HepG2 (cell line): Measurements from ENCODE around the gene PTEN. TPM values are rescaled to one million over a fixed set of nuclear protein-coding genes. Genes with fewer than 3 reads are reported as not detected.

Experiments
- ATAC-seq: fragments of 200-7000 bp; cut with Tn5 transposase; 3 replicates; pipeline ENCODE4 v1.9.1; 2020; ENCODE audit warnings: mild to moderate bottlenecking, moderate library complexity
- BruUV-seq: library from RNA; stranded (reverse); fragments of 400-500 nt; replicated peaks from 2 replicates; lab custom pipeline; 2021; lab: Mats Ljungman, UMichigan
- CTCF ChIA-PET: fragments of 300-600 bp; formaldehyde crosslinking; extraction: SDS; loops from one replicate; lab custom pipeline; 2021; ENCODE audit warnings: low total read pairs, inconsistent platforms, low intra/inter-chr PET ratio; lab: Yijun Ruan, JAX
- POLR2A ChIA-PET: fragments of 350-600 bp; sonication (Branson Sonifier 250); formaldehyde crosslinking; loops from one replicate; lab custom pipeline; 2020; ENCODE audit warnings: antibody characterized with exemption, inconsistent platforms; lab: Yijun Ruan, JAX
- DNase-seq: peaks from one replicate; pipeline ENCODE4 v3.0.0-alpha.2; 2015; ENCODE audit warnings: low spot score
- FAIRE-seq: peaks from 3 replicates; lab custom pipeline; 2011; peaks lifted over from hg19 to GRCh38; lab: Jason Lieb, UNC
- H2AFZ ChIP-seq: one replicate; pipeline ENCODE4 v1.6.1; 2011; ENCODE audit warnings: low read length, inconsistent platforms
- H3K27ac ChIP-seq: fragments of 300-600 bp; 3 replicates; pipeline ENCODE4 v1.8.0; 2011; ENCODE audit warnings: mixed run types, mild to moderate bottlenecking, mixed read lengths, low read length, inconsistent platforms; ENCODE audit not compliant: insufficient read depth; ENCODE audit errors: extremely low read length
- H3K27me3 ChIP-seq, 2 experiments: fragments of 200-600 bp in 1 of 2; 2 replicates in 1 of 2; 3 replicates in 1 of 2; pipeline versions ENCODE4 v1.6.0 to v1.8.0; 2011; ENCODE audit warnings: low read length in 2 of 2, mild to moderate bottlenecking in 2 of 2, moderate library complexity in 2 of 2, inconsistent platforms in 1 of 2; ENCODE audit not compliant: insufficient read depth in 2 of 2, control insufficient read depth in 1 of 2
- H3K36me3 ChIP-seq, 2 experiments: fragments of 200-600 bp in 1 of 2; replicated peaks in 1 of 2; 2 replicates in 1 of 2; 3 replicates in 1 of 2; pipeline versions ENCODE4 v1.5.1 to v1.8.0; 2011; ENCODE audit warnings: low read length in 2 of 2, inconsistent platforms in 1 of 2; ENCODE audit not compliant: insufficient read depth in 2 of 2, control insufficient read depth in 1 of 2
- H3K4me1 ChIP-seq: 2 replicates; pipeline ENCODE4 v1.5.1; 2012; ENCODE audit warnings: low read length, inconsistent platforms; ENCODE audit not compliant: insufficient read depth
- H3K4me2 ChIP-seq: 2 replicates; pipeline ENCODE4 v1.6.0; 2011; ENCODE audit warnings: low read depth, low read length, inconsistent platforms
- H3K4me3 ChIP-seq, 3 experiments: fragments of 200-600 bp in 1 of 3; sonication (generic), shearing (Covaris generic) in 1 of 3; replicated peaks in 1 of 3; 2 replicates each; pipeline ENCODE4 v1.5.1; 2011 to 2016; ENCODE audit warnings: low read length in 3 of 3, inconsistent platforms in 2 of 3, low read depth in 2 of 3, mild to moderate bottlenecking in 2 of 3, control low read depth in 1 of 3, mixed read lengths in 1 of 3; ENCODE audit not compliant: insufficient read depth in 1 of 3
- H3K79me2 ChIP-seq: one replicate; pipeline ENCODE4 v1.6.1; 2011; ENCODE audit warnings: low read length, inconsistent platforms; ENCODE audit not compliant: insufficient read depth
- H3K9ac ChIP-seq: 2 replicates; pipeline ENCODE4 v1.6.0; 2011; ENCODE audit warnings: mild to moderate bottlenecking, low read depth, low read length, inconsistent platforms; ENCODE audit not compliant: insufficient read depth
- H3K9me3 ChIP-seq: 2 replicates; pipeline ENCODE4 v1.5.1; 2012; ENCODE audit warnings: mild to moderate bottlenecking, low read length
- H4K20me1 ChIP-seq: 2 replicates; pipeline ENCODE4 v1.6.0; 2011; ENCODE audit warnings: inconsistent platforms, mild to moderate bottlenecking, low read length, moderate library complexity; ENCODE audit not compliant: insufficient read depth
- CBX5 ChIP-seq: sonication (generic); formaldehyde crosslinking; IDR thresholded peaks from 2 replicates; pipeline ENCODE4 v1.4.0; 2020; ENCODE audit warnings: missing genetic modification reagents, borderline replicate concordance
- XRCC5 ChIP-seq: fragments of 200-400 bp; formaldehyde crosslinking; optimal IDR thresholded peaks from 2 replicates; pipeline ENCODE3; 2017; ENCODE audit warnings: mild to moderate bottlenecking, low read length
- ZNF17 ChIP-seq: sonication (generic); formaldehyde crosslinking; IDR thresholded peaks from 2 replicates; pipeline ENCODE4 v1.5.0; 2020; ENCODE audit warnings: mild to moderate bottlenecking, missing genetic modification reagents
- ZNF839 ChIP-seq: sonication (generic); formaldehyde crosslinking; IDR thresholded peaks from 2 replicates; pipeline ENCODE4 v1.4.0; 2020; ENCODE audit warnings: missing genetic modification reagents, mild to moderate bottlenecking, borderline replicate concordance
- in situ Hi-C: cut with HindIII; loops from 2 replicates; pipeline ENCODE4 v1.10.0; 2017; ENCODE audit warnings: low pct_unique_long_range_greater_than_20kb; ENCODE audit not compliant: extremely low pct_ligation_motif_present
- intact Hi-C: fragments of 100-400 bp; cut with micrococcal nuclease; formaldehyde crosslinking; loops from one replicate; pipeline ENCODE4 v1.10.0; 2022; ENCODE audit not compliant: unreplicated experiment
- polyA plus RNA-seq, 8 experiments: library from polyadenylated mRNA; depleted of rRNA in 3 of 8; stranded (reverse) in 7 of 8; unstranded in 1 of 8; fragments of >200 nt; fragmentation: Illumina TruSeq in 4 of 8; extraction: Trizol in 4 of 8; gene quantifications; 2 replicates each; pipeline versions ENCODE4 v1.2.1 to v1.2.3, GENCODE V29; 2011 to 2016; ENCODE audit warnings: low read depth in 4 of 8, missing spikeins in 1 of 8, mixed read lengths in 1 of 8; ENCODE audit not compliant: insufficient read depth in 1 of 8
- total RNA-seq, 5 experiments: library from RNA; depleted of rRNA; stranded (reverse); fragments of >200 nt; fragmentation: Illumina TruSeq; extraction: Trizol; gene quantifications; 2 replicates each; pipeline ENCODE4 v1.2.3, GENCODE V29; 2016; ENCODE audit warnings: low read depth in 1 of 5
- TF ChIP-seq, protein P1 (sequence below), 2 experiments: sonication (generic) in 1 of 2; formaldehyde crosslinking in 1 of 2; IDR thresholded peaks; 2 replicates each; pipeline versions ENCODE4 v1.6.1 to v1.9.0; 2014 to 2022; ENCODE audit warnings: antibody characterized with exemption in 1 of 2, borderline replicate concordance in 1 of 2, inconsistent platforms in 1 of 2, low read depth in 1 of 2, missing genetic modification reagents in 1 of 2
- TF ChIP-seq, protein P2 (sequence below): IDR thresholded peaks from 2 replicates; pipeline ENCODE4 v1.6.1; 2016; ENCODE audit warnings: missing biosample characterization, missing genetic modification reagents, low read depth
- TF ChIP-seq, protein P3 (sequence below): sonication (generic); formaldehyde crosslinking; IDR thresholded peaks from 2 replicates; pipeline ENCODE4 v1.4.0; 2020; ENCODE audit warnings: missing genetic modification reagents
- TF ChIP-seq, protein P4 (sequence below): sonication (generic); formaldehyde crosslinking; IDR thresholded peaks from 2 replicates; pipeline ENCODE4 v1.4.0; 2020; ENCODE audit warnings: mild to moderate bottlenecking, missing genetic modification reagents
- TF ChIP-seq, protein P5 (sequence below): sonication (generic); formaldehyde crosslinking; IDR thresholded peaks from 2 replicates; pipeline ENCODE4 v1.5.0; 2020; ENCODE audit warnings: missing genetic modification reagents
- TF ChIP-seq, protein P6 (sequence below): sonication (generic); formaldehyde crosslinking; IDR thresholded peaks from 2 replicates; pipeline ENCODE4 v1.5.0; 2020; ENCODE audit warnings: missing genetic modification reagents

PTEN gene
- total and polyA plus RNA-seq, 2 of the 13 experiments (the other 11 are each of a cell fraction or from before 2014, with no cell fraction given) = 30.3 to 61.3 TPM

DNA sequence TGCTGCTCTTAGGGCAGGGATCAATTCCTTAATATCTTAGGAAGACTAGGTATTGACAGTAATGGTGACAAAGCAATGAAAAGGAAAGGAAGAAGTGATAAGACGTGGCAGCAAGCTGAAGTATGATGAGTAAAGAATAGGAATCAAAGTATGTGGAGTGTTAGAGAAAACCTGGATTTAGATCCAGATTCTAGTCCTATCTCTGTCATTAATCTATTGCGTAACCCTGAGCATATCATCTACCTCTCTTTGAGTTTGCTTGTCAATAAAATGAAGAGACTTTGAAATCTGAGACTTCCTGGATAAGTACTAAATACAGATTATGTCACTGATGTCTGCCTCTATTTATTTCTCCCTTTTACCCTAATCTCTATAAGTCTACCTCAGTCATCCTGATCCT, 89.2 kb downstream of the PTEN start (continued):
- TF ChIP-seq, protein P1, sequence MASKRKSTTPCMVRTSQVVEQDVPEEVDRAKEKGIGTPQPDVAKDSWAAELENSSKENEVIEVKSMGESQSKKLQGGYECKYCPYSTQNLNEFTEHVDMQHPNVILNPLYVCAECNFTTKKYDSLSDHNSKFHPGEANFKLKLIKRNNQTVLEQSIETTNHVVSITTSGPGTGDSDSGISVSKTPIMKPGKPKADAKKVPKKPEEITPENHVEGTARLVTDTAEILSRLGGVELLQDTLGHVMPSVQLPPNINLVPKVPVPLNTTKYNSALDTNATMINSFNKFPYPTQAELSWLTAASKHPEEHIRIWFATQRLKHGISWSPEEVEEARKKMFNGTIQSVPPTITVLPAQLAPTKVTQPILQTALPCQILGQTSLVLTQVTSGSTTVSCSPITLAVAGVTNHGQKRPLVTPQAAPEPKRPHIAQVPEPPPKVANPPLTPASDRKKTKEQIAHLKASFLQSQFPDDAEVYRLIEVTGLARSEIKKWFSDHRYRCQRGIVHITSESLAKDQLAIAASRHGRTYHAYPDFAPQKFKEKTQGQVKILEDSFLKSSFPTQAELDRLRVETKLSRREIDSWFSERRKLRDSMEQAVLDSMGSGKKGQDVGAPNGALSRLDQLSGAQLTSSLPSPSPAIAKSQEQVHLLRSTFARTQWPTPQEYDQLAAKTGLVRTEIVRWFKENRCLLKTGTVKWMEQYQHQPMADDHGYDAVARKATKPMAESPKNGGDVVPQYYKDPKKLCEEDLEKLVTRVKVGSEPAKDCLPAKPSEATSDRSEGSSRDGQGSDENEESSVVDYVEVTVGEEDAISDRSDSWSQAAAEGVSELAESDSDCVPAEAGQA (IDR thresholded peaks at IDR 0.05; ENCODE audit: low read depth) = no peak
- TF ChIP-seq, protein P1 (CRISPR knock-in tag; IDR thresholded peaks at IDR 0.05; ENCODE audit: borderline replicate concordance) = no peak
- TF ChIP-seq ZNF839 (CRISPR knock-in tag) = no peak
- TF ChIP-seq, protein P2, sequence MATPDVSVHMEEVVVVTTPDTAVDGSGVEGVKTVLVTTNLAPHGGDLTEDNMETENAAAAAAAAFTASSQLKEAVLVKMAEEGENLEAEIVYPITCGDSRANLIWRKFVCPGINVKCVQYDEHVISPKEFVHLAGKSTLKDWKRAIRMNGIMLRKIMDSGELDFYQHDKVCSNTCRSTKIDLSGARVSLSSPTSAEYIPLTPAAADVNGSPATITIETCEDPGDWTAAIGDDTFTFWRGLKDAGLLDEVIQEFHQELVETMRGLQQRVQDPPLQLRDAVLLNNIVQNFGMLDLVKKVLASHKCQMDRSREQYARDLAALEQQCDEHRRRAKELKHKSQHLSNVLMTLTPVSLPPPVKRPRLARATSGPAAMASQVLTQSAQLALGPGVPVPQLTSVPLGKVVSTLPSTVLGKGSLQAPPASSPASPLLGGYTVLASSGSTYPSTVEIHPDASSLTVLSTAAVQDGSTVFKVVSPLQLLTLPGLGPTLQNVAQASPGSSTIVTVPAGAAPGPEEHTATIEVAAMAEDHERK (CRISPR knock-in tag) = no peak
- TF ChIP-seq ZNF17 (CRISPR knock-in tag) = no peak
- TF ChIP-seq, all 625 proteins: peak for 5

DNA sequence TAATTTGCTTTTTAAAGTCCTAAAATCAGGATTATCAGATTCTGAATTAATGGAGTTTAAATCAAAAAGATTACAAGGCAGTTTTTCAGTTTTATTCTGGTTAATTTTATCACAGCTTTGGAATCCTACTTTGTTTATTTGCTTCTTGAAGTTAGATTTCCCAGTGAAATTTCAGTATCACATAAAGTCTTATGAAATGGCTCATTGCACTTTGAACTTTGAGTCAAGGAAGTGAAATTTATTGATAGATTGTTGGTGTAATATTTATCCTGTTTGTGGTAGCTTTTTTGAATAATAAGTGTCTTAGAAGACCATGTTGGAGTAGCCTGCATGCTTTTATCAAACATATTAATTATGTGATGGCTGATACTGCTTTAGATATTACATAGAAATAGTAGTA, 92.6 kb downstream of the PTEN start:
- DNase-seq (no peak), ATAC-seq (no peak), FAIRE-seq (no peak)
- no peaks in the 10 kb centered on the region for H3K9me3 ChIP-seq
- H3K4me1 ChIP-seq = no peaks in the 10 kb centered on the region; the same call in 1 of the 2 replicates
- H3K36me3 ChIP-seq = peaks cover 2 to 9% of the 10 kb centered on the region in 2 experiments; a peak in 4 of 5 replicates
- H2AFZ ChIP-seq = no peak overlapping the region
- no TSS peak for BruUV-seq
- ChIA-PET CTCF (no interaction called here), POLR2A (no interaction called here)
- H3K79me2 ChIP-seq = no peaks in the 10 kb centered on the region
- intact Hi-C loops = no loop called here
- no peak overlapping the region for H3K27ac ChIP-seq
- H3K9ac ChIP-seq = no peak overlapping the region
- no peak overlapping the region for H3K4me2 ChIP-seq
- H3K27me3 ChIP-seq = no peaks in the 10 kb centered on the region; a peak in 1 of 5 replicates
- no peaks in the 10 kb centered on the region for H4K20me1 ChIP-seq
- H3K4me3 ChIP-seq = no peak overlapping the region
- in situ Hi-C loops = no loop called here
- TF ChIP-seq, protein P3, sequence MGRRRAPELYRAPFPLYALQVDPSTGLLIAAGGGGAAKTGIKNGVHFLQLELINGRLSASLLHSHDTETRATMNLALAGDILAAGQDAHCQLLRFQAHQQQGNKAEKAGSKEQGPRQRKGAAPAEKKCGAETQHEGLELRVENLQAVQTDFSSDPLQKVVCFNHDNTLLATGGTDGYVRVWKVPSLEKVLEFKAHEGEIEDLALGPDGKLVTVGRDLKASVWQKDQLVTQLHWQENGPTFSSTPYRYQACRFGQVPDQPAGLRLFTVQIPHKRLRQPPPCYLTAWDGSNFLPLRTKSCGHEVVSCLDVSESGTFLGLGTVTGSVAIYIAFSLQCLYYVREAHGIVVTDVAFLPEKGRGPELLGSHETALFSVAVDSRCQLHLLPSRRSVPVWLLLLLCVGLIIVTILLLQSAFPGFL (CRISPR knock-in tag) = no peak
- TF ChIP-seq CBX5 (CRISPR knock-in tag) (no peak), XRCC5 (no peak)
- TF ChIP-seq, protein P4, sequence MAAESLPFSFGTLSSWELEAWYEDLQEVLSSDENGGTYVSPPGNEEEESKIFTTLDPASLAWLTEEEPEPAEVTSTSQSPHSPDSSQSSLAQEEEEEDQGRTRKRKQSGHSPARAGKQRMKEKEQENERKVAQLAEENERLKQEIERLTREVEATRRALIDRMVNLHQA (CRISPR knock-in tag) = no peak
- TF ChIP-seq, protein P5, sequence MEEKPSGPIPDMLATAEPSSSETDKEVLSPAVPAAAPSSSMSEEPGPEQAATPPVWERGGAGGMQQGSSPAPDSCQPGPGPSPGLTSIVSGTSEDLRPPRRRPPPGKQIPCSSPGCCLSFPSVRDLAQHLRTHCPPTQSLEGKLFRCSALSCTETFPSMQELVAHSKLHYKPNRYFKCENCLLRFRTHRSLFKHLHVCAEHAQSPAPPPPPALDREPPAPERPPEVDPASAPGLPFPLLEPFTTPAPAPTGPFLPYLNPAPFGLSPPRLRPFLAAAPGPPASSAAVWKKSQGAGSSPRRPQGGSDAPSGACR (CRISPR knock-in tag) = no peak
- TF ChIP-seq, protein P6, sequence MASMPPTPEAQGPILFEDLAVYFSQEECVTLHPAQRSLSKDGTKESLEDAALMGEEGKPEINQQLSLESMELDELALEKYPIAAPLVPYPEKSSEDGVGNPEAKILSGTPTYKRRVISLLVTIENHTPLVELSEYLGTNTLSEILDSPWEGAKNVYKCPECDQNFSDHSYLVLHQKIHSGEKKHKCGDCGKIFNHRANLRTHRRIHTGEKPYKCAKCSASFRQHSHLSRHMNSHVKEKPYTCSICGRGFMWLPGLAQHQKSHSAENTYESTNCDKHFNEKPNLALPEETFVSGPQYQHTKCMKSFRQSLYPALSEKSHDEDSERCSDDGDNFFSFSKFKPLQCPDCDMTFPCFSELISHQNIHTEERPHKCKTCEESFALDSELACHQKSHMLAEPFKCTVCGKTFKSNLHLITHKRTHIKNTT = no peak
